HepG2 (cell line): ENCODE measurements around the gene PLEKHA3. TPM values are rescaled to one million over a fixed set of nuclear protein-coding genes. Genes with fewer than 3 reads are reported as not detected.

ENCODE experiments used
- ATAC-seq: fragments of 200-7000 bp; cut with Tn5 transposase; 3 replicates; pipeline ENCODE4 v1.9.1; 2020; ENCODE audit warnings: mild to moderate bottlenecking, moderate library complexity
- BruUV-seq: library from RNA; stranded (reverse); fragments of 400-500 nt; replicated peaks from 2 replicates; lab custom pipeline; 2021; lab: Mats Ljungman, UMichigan
- CTCF ChIA-PET: fragments of 300-600 bp; formaldehyde crosslinking; extraction: SDS; loops from one replicate; lab custom pipeline; 2021; ENCODE audit warnings: low total read pairs, inconsistent platforms, low intra/inter-chr PET ratio; lab: Yijun Ruan, JAX
- POLR2A ChIA-PET: fragments of 350-600 bp; sonication (Branson Sonifier 250); formaldehyde crosslinking; loops from one replicate; lab custom pipeline; 2020; ENCODE audit warnings: antibody characterized with exemption, inconsistent platforms; lab: Yijun Ruan, JAX
- DNase-seq: peaks from one replicate; pipeline ENCODE4 v3.0.0-alpha.2; 2015; ENCODE audit warnings: low spot score
- FAIRE-seq: peaks from 3 replicates; lab custom pipeline; 2011; peaks lifted over from hg19 to GRCh38; lab: Jason Lieb, UNC
- H2AFZ ChIP-seq: one replicate; pipeline ENCODE4 v1.6.1; 2011; ENCODE audit warnings: low read length, inconsistent platforms
- H3K27ac ChIP-seq: fragments of 300-600 bp; 3 replicates; pipeline ENCODE4 v1.8.0; 2011; ENCODE audit warnings: mixed run types, mild to moderate bottlenecking, mixed read lengths, low read length, inconsistent platforms; ENCODE audit not compliant: insufficient read depth; ENCODE audit errors: extremely low read length
- H3K27me3 ChIP-seq, 2 experiments: fragments of 200-600 bp in 1 of 2; 2 replicates in 1 of 2; 3 replicates in 1 of 2; pipeline versions ENCODE4 v1.6.0 to v1.8.0; 2011; ENCODE audit warnings: low read length in 2 of 2, mild to moderate bottlenecking in 2 of 2, moderate library complexity in 2 of 2, inconsistent platforms in 1 of 2; ENCODE audit not compliant: insufficient read depth in 2 of 2, control insufficient read depth in 1 of 2
- H3K36me3 ChIP-seq, 2 experiments: fragments of 200-600 bp in 1 of 2; replicated peaks in 1 of 2; 2 replicates in 1 of 2; 3 replicates in 1 of 2; pipeline versions ENCODE4 v1.5.1 to v1.8.0; 2011; ENCODE audit warnings: low read length in 2 of 2, inconsistent platforms in 1 of 2; ENCODE audit not compliant: insufficient read depth in 2 of 2, control insufficient read depth in 1 of 2
- H3K4me1 ChIP-seq: 2 replicates; pipeline ENCODE4 v1.5.1; 2012; ENCODE audit warnings: low read length, inconsistent platforms; ENCODE audit not compliant: insufficient read depth
- H3K4me2 ChIP-seq: 2 replicates; pipeline ENCODE4 v1.6.0; 2011; ENCODE audit warnings: low read depth, low read length, inconsistent platforms
- H3K4me3 ChIP-seq, 3 experiments: fragments of 200-600 bp in 1 of 3; sonication (generic), shearing (Covaris generic) in 1 of 3; replicated peaks in 1 of 3; 2 replicates each; pipeline ENCODE4 v1.5.1; 2011 to 2016; ENCODE audit warnings: low read length in 3 of 3, inconsistent platforms in 2 of 3, low read depth in 2 of 3, mild to moderate bottlenecking in 2 of 3, control low read depth in 1 of 3, mixed read lengths in 1 of 3; ENCODE audit not compliant: insufficient read depth in 1 of 3
- H3K79me2 ChIP-seq: one replicate; pipeline ENCODE4 v1.6.1; 2011; ENCODE audit warnings: low read length, inconsistent platforms; ENCODE audit not compliant: insufficient read depth
- H3K9ac ChIP-seq: 2 replicates; pipeline ENCODE4 v1.6.0; 2011; ENCODE audit warnings: mild to moderate bottlenecking, low read depth, low read length, inconsistent platforms; ENCODE audit not compliant: insufficient read depth
- H3K9me3 ChIP-seq: 2 replicates; pipeline ENCODE4 v1.5.1; 2012; ENCODE audit warnings: mild to moderate bottlenecking, low read length
- H4K20me1 ChIP-seq: 2 replicates; pipeline ENCODE4 v1.6.0; 2011; ENCODE audit warnings: inconsistent platforms, mild to moderate bottlenecking, low read length, moderate library complexity; ENCODE audit not compliant: insufficient read depth
- CCAR2 ChIP-seq: fragments of 200-400 bp; formaldehyde crosslinking; optimal IDR thresholded peaks from 2 replicates; pipeline ENCODE3; 2018; ENCODE audit warnings: low read depth, mild to moderate bottlenecking, low read length, moderate library complexity
- EEA1 ChIP-seq: sonication (generic); formaldehyde crosslinking; IDR thresholded peaks from 2 replicates; pipeline ENCODE4 v1.5.1; 2020; ENCODE audit warnings: mild to moderate bottlenecking, missing genetic modification reagents, borderline replicate concordance
- LCORL ChIP-seq, 2 experiments: fragments of 450-650 bp in 1 of 2; sonication (generic) in 1 of 2; formaldehyde crosslinking in 1 of 2; IDR thresholded peaks; 2 replicates each; pipeline versions ENCODE4 v1.5.0 to v1.6.1; 2017 to 2020; ENCODE audit warnings: antibody characterized with exemption in 1 of 2, missing genetic modification reagents in 1 of 2
- POLR2A ChIP-seq, 2 experiments: IDR thresholded peaks; 2 replicates each; pipeline ENCODE4 v1.6.1; 2011; ENCODE audit warnings: low read depth in 2 of 2, low read length in 2 of 2, mild to moderate bottlenecking in 1 of 2, moderate library complexity in 1 of 2; ENCODE audit not compliant: insufficient read depth in 1 of 2
- RAD21 ChIP-seq: fragments of 450-650 bp; formaldehyde crosslinking; IDR thresholded peaks from 2 replicates; pipeline ENCODE4 v1.5.0; 2020; ENCODE audit warnings: mild to moderate bottlenecking
- TFDP1 ChIP-seq: IDR thresholded peaks from 2 replicates; pipeline ENCODE4 v1.6.1; 2016; ENCODE audit warnings: missing compliant biosample characterization, missing genetic modification reagents, borderline replicate concordance
- ZNF253 ChIP-seq: sonication (generic); formaldehyde crosslinking; IDR thresholded peaks from 2 replicates; pipeline ENCODE4 v1.8.0; 2022; ENCODE audit warnings: mild to moderate bottlenecking, missing genetic modification reagents, borderline replicate concordance
- ZNF546 ChIP-seq: sonication (generic); formaldehyde crosslinking; conservative IDR thresholded peaks from 2 replicates; pipeline ENCODE4 v1.8.1; 2023; ENCODE audit warnings: mild to moderate bottlenecking, missing genetic modification reagents
- WGBS: methylation state at CpG from one replicate; pipeline ENCODE4 v1.1.6; 2017; ENCODE audit warnings: low lambda C conversion rate; 5-methylcytosine and 5-hydroxymethylcytosine counted together
- in situ Hi-C: cut with HindIII; loops from 2 replicates; pipeline ENCODE4 v1.10.0; 2017; ENCODE audit warnings: low pct_unique_long_range_greater_than_20kb; ENCODE audit not compliant: extremely low pct_ligation_motif_present
- intact Hi-C: fragments of 100-400 bp; cut with micrococcal nuclease; formaldehyde crosslinking; loops from one replicate; pipeline ENCODE4 v1.10.0; 2022; ENCODE audit not compliant: unreplicated experiment
- polyA plus RNA-seq, 8 experiments: library from polyadenylated mRNA; depleted of rRNA in 3 of 8; stranded (reverse) in 7 of 8; unstranded in 1 of 8; fragments of >200 nt; fragmentation: Illumina TruSeq in 4 of 8; extraction: Trizol in 4 of 8; gene quantifications; 2 replicates each; pipeline versions ENCODE4 v1.2.1 to v1.2.3, GENCODE V29; 2011 to 2016; ENCODE audit warnings: low read depth in 4 of 8, missing spikeins in 1 of 8, mixed read lengths in 1 of 8; ENCODE audit not compliant: insufficient read depth in 1 of 8
- total RNA-seq, 5 experiments: library from RNA; depleted of rRNA; stranded (reverse); fragments of >200 nt; fragmentation: Illumina TruSeq; extraction: Trizol; gene quantifications; 2 replicates each; pipeline ENCODE4 v1.2.3, GENCODE V29; 2016; ENCODE audit warnings: low read depth in 1 of 5

PLEKHA3 gene
- total and polyA plus RNA-seq, 2 of the 13 experiments (the other 11 are each of a cell fraction or from before 2014, with no cell fraction given) = 11.7 to 23.1 TPM

GRCh38 chr2:178452870-178453269, 27.4 kb upstream of the PLEKHA3 start:
- no peak for ATAC-seq
- CTCF ChIA-PET = no interaction called here
- WGBS = 68% methylated on average over 5 of the region's 5 CpGs
- H3K27ac ChIP-seq = no peak overlapping the region
- H3K27me3 ChIP-seq = no peaks in the 10 kb centered on the region; a peak in 1 of 5 replicates
- peaks cover 14% of the 10 kb centered on the region; the same call in 1 of the 2 replicates for H4K20me1 ChIP-seq
- POLR2A ChIA-PET = interaction anchor here (1.2 to 1.3 kb wide), 2 partner anchors 16 to 27 kb away, joined by 3 to 5 read pairs; no protein-coding TSS in a partner anchor
- FAIRE-seq = no peak
- intact Hi-C loops (loop anchor here (5.0 to 10.0 kb wide), 2 partner anchors 462 to 1056 kb away; no protein-coding TSS in a partner anchor), in situ Hi-C loops (no loop called here)
- no peak overlapping the region for H3K4me3 ChIP-seq
- H3K9me3 ChIP-seq = no peaks in the 10 kb centered on the region
- H3K36me3 ChIP-seq = peaks cover 4 to 14% of the 10 kb centered on the region in 2 experiments; a peak in 4 of 5 replicates
- no peak overlapping the region for H2AFZ ChIP-seq
- H3K4me1 ChIP-seq = peaks cover 32% of the 10 kb centered on the region
- TF ChIP-seq POLR2A (IDR thresholded peaks at IDR 0.05; ENCODE audit: insufficient read depth in 1 of 2, low read depth in 2 of 2, low read length in 2 of 2) (no peak), LCORL (IDR thresholded peaks at IDR 0.05) (peak; percentile 49; the same call in 1 of the 2 replicates), LCORL (CRISPR knock-in tag; IDR thresholded peaks at IDR 0.05) (no peak)
- no peak for DNase-seq
- no peak overlapping the region for H3K4me2 ChIP-seq
- no peak overlapping the region for H3K9ac ChIP-seq
- no TSS peak for BruUV-seq
- H3K79me2 ChIP-seq = peaks cover 25% of the 10 kb centered on the region

GRCh38 chr2:178455947-178456346, 24.3 kb upstream of the PLEKHA3 start:
- H3K4me1 ChIP-seq = peaks cover 12% of the 10 kb centered on the region
- CTCF ChIA-PET = no interaction called here
- DNase-seq (no peak), ATAC-seq (no peak), FAIRE-seq (no peak)
- H2AFZ ChIP-seq = no peak overlapping the region
- H3K36me3 ChIP-seq = no peaks in the 10 kb centered on the region
- 50% methylated on average over 5 of the region's 5 CpGs for WGBS
- H3K27ac ChIP-seq = no peak overlapping the region
- in situ Hi-C loops (no loop called here), intact Hi-C loops (loop anchor here (10.0 kb wide), 1 partner anchor 459 kb away; no protein-coding TSS in a partner anchor)
- no peaks in the 10 kb centered on the region for H3K27me3 ChIP-seq
- POLR2A ChIA-PET = no interaction called here
- H3K4me3 ChIP-seq = no peak overlapping the region
- no peak overlapping the region for H3K9ac ChIP-seq
- no peaks in the 10 kb centered on the region for H4K20me1 ChIP-seq
- no peaks in the 10 kb centered on the region for H3K79me2 ChIP-seq
- no TSS peak for BruUV-seq
- H3K4me2 ChIP-seq = no peak overlapping the region
- H3K9me3 ChIP-seq = no peaks in the 10 kb centered on the region
- TF ChIP-seq TFDP1 (CRISPR knock-in tag) (no peak), RAD21 (CRISPR knock-in tag) (no peak), CCAR2 (no peak), EEA1 (no peak), ZNF253 (no peak), ZNF546 (CRISPR knock-in tag) (no peak)
